NOMO-1 treated with dmso at 0.1 percent for 144 hours (cell line): ENCODE results near the gene PEMT.
A peak's percentile ranks its signal among the peaks of the same experiment; 100 is the strongest.

Source experiments
- DNase-seq: peaks from one replicate; lab custom pipeline; 2025; ENCODE audit not compliant: unreplicated experiment; lab: John Stamatoyannopoulos, UW

Gene PEMT

DNA sequence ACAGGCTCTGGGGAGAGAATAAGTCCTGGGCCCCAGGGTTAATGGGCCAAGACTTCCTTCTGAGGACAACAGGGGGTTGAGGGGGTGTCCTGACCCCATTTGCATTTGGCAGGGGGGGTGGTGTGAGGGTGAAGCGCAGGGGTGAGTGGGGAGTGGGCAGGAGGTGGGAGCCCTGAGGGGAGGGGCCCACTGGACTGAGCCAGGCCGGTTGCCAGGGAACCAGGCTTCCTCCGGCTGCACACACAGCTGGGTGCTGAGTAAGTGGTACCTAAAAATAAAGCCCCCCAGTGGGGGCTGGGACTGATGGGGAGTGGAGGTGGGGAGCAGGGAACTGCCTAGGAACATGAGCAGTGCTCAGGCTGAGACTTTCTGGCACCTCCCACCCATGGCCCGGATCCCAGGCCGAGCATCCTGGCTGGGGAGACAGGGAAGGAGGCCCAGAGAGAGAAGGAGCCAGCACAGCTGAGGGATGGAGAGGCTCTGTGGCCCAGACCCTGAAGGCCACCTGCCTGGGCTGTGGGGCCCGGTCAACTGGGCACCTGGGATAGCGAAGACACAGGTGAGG, 87.9 kb downstream of the PEMT start:
- DNase-seq, result no peak

DNA sequence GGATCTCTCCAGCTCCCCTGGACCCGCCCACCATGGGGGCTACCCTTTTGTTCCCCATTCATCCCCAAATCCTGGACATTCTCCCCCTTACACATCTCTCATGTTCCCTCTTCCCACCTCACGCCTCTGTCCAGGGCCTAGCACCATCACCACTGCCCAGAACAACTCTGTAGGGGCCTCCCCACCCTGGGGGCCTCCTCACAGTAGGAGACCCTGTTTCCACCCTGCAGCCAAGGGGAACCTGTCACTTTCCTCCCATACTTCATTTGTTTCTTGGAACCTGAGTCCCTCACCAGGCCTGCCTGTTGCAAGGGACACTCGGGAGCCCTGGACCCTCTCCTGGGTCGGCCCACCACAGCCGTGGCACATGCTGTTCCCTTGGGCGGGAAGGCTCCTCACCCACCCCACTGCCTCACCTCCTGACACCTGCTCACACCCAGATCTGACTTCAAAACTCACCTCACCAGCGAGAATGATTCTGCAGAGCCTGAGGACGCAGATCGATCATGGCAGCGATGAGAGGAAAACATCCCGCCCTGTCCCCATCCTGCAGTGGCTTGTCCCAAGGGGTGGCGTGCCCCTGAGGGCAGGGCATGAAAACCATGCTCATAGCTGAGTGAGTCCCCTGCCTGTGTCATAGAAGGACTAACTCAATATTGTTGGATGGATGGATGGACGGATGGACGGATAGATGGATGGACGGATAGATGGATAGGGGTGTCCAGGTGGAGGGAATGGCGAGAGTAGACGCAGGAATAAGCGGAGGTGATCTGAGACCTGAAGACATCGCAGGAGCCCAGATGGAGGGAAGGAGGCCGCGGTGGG, 88.6 kb downstream of the PEMT start:
- no peak for DNase-seq

DNA sequence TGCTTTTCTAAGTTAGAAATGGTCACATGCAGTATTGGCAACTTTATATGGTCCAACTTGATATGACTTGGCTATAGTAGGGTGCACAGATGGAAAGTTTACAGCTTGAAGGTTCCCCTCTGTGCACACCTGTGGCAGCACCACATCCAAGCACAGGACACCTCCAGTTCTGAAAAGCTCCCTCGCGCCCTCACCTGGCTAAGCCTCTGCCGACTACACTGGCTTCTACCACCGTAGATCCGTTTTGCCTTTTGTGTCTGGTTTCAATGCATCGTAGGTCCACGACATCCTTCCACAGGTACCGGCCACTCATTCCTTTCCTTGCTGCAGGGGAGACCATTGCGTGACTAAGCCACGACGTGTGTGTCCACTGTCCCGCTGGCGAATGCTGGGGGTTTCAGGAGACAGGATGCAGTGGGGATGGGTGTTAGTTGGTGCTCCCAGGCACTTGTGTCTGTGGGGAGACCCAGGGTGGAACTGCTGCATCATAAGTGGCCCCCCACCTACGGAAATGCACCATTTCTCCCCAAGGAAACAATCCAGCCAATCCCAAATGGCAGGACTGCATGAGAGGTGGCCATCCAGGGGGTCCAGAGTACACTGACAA, 90.4 kb downstream of the PEMT start:
- DNase-seq, result no peak

DNA sequence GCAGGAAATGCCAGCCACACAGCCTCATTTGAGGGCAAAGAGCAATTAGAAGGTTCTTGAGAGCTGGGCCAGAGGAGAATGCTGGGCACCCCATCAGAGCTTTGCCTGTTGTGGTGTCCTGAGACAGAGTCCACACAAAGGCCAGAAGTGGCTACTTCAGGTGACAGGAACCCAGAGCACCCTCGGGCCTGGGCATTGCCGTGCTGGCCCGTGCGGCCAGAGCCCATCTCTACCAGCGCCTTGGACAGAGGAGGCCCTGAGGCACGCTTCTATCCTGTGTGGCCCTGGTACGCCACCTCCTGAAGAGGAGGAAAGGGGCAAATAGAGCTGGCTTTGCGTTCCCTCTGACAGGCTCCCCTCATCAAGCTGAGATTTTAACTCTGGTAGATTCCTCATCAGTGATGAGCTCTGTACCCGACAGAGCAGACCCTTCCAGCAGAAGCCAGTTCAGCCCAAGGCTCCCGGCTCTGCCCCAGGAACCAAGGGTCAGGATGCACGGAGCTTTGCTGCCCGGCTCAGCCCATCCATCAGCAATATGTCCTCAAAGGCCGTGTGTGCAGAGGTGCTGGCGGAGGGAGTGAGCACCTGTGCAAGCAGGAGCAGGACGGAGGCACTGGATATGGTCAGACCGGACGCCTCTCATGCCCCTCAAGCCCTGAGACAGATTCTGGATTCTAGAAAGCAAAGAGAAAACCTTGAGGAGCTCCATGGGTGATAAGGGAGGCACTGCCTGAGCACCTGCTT, 91.9 kb downstream of the PEMT start:
- no peak for DNase-seq

DNA sequence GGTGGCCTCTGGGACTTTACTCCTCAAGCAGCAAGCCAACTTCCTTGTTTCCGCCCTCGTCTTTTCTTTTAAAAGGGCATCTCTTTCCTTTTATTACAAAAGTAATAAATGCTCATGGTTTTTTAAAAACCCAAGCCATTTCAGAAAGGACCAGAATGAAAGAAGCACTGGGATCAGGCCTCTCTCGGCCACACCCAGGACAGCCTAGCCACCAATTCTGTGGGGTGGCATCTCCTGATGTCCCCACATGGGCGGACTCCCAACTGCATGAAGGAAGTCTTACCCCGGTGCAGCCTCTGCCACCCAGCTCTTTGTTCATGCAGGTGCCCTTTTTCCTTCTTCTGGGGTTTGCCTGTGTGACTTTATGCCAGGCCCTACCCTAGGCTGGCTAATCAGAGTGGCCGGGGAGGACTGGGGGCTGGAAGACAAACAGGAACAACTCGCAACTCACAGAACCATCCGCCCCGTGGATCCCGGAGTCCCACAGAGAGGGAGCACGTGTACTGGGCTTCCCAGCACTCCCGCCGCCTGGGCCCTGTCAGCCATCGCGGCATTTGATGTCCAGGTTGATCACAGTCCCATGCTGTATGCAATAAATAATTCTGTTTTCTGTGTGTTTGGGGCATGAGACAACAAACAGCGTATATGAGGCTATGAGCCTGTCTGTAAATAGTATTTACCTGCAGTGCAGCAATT, 92.8 kb downstream of the PEMT start:
- DNase-seq, result no peak

GRCh38 chr17:17497845-17498520, 93.5 kb downstream of the PEMT start:
- no peak for DNase-seq

GRCh38 chr17:17497065-17497844, 94.3 kb downstream of the PEMT start:
- no peak for DNase-seq

DNA sequence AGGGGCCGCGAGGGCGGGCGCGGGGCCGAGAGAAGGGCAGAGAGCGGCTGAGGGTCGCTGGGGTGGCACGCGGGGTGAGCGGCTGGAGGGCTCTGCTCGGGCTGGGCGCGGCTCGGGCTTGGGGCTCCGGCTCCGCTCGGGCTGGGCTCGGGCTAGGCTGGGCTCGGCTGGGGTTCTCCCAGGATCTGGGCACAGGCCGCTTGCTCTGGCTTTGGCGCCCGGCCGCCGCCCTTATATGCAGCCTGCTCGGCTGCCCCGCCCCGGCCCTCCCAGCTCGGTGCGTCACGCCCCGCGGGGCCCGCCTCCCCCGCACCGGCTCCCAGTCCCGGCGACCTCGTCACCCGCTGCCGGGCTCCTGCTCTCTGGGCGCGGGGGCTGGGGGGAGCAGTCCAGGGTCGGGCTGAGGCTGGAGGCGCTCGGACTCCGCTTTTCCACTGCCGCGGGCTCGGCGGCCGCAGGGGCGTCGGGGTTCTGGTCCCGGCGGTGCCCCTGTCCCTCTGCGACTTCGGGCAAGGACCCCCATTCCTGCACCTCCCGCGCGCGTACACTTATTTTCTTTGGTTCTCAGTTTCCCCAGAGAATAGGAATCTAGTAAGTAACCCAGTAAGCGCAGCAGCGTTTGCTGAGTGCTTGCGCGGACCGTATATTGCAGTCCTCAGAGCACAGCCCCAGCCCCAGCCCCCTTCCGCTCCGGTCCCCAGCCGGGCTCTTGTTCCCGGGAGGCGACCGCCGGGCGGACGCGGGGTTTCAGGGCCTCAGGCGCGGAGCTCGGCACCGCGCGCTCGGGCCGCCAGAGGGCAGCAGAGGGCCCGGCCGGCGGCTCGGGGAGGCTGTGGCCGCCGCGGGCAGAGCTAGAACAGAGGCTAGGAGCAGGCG, 95.1 kb downstream of the PEMT start, which contains the start of gene RASD1:
Gene RASD1 (minus strand): TSS at position 207 of the 876 bp plus-strand sequence. CDS start 214 bp downstream, outside the sequence.
- DNase-seq, result peak; percentile 66

GRCh38 chr17:17495536-17496188, 95.8 kb downstream of the PEMT start:
- peak; percentile 9 for DNase-seq

- DNase-seq, result no peak
Observed at GRCh38 chr17:17494870-17495535, 96.5 kb downstream of the PEMT start.

DNA sequence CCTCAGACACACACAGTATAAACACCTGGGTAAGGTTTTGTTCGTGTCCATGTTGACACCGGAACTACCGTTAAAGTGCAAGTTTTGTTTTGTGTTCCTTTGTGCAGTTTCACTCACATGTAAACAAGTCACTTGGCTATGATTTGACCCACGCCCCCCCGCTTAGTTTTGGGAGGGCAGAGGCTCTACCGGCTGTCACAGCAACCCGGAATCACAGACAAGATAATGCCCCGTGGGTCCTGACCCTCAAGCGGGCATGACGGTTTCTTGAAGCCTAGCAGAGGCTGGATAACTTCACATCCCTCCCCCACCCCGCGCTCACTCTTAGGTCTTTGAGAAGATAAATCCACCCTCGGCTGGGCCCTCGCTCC, 97.0 kb downstream of the PEMT start:
- no peak for DNase-seq

- DNase-seq, result no peak
Observed at GRCh38 chr17:17493986-17494466, 97.5 kb downstream of the PEMT start.

DNA sequence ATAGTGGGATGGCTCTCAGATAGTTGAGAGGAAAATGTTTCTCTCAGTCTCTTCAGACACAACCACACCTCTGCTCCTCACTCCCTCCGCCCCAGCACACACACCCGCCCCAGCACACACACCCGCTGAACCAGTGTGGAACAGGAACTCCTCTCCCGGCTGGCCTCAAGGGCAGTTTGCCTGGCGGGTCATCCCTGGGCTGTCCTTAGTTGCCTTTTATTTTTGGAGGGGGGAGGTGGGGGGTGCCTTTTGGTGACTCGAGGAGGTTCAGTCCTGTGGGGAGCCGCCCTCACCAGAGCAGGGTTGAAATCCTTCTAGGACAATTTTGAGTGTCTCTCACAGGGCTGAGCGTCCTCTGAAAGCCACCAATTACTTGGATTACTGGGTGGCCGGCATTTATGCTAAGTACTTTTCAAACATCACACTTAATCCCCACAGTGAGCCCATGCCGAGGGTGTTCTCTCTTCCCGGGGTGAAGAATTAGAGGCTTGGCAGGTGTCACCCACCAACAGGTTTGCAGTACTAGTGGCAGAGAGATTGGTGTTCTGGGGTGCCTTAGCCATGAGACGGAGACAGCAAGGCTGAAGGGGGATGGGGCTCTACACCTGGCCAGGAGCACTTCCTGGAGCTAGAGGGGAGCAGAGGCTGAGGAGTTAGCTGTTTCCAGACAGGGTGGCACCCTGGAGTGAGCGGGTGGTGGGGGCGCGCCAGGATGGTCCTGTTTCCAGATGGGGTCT, 98.1 kb downstream of the PEMT start:
- no peak for DNase-seq

DNA sequence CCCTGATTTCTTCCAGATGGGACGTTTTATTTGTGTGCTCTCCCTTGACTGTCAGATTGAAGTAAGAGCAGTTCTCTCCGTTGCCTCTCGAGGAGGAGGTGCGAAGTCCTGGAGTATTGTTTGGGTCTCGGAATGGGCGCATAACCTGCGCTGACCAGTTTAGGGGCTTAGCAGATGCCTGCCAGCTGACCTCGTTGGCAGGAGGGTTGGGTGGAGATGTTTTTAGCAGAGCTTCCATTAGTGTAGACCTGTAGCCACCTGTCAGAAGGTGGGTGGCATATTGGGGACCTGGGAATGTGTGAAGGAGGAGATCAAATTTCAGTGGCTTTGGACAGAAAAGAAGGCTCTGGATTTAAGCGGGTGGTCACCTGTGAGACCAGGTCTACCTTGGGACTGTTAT, 98.9 kb downstream of the PEMT start:
- no peak for DNase-seq

DNA sequence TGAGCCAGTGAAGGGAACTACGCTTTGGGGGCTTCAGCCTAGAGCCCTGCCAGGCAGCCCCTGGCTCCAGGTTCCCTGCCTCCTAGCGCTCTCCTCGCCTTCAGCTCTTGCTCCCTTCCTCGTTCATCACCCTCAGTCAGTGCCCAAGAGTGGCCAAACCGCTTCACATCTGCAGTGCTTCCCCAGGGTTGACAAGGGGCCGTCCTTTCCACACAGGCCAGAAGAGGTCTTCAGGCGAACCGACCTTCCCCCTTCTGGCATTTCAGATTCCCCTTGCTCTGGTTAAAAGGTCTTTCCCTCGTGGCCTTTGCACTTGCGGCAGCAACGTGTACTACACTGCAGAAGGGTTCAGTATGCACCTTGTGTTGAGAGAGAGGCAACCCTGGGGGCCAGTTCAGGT, 99.4 kb downstream of the PEMT start:
- DNase-seq, result no peak

DNA sequence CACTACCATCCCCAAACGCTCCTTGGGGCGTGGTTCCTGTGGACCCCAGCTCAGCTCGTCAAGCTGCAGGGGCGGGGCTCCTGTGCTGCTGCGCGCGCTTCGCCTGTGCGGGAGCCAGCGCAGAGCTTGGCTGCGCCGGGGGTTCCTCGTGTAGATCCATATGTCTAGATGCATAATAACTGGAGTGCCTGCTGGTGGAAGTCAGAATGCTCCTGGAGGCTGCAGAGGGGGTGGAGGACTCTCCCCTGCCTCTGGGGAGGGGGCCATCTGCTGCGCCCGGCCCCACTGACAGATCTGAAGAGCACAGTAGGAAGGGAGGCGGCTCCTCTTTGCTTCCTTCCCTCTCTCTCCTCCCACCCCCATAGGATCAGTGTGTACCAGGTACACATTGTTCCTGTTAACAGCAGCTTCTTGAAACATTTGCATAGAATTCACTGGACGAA, 99.9 kb downstream of the PEMT start:
- DNase-seq, result no peak

DNA sequence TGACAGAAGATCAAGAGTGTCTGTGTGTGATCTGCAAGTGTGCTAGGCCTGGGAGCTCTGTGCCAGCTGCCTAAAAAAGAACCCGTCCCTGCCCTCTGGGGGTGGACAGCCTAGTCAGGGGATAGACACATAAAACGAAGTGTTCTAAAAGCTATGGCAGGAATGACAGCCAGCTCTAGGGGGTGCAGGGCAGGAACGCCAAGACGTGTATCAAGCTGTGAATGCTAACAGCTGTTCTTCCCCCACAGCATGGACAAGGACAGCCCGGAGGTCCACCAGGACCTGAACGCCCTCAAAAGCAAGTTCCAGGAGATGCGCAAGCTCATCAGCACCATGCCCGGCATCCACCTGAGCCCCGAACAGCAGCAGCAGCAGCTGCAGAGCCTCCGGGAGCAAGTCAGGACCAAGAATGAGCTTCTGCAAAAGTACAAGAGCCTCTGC, 100.5 kb downstream of the PEMT start:
- DNase-seq, result no peak
